ENCODE measurements around the gene AVPI1.

- no peak for TF ChIP-seq CTCF (IDR thresholded peaks at IDR 0.05; ENCODE audit: low read depth, low read length, missing input control)
- TF ChIP-seq RAD21 (IDR thresholded peaks at IDR 0.05): no peak
- TF ChIP-seq MAX (IDR thresholded peaks at IDR 0.05): no peak
- TF ChIP-seq ZBTB33 (IDR thresholded peaks at IDR 0.05): no peak
Measured at GRCh38 chr10:97723001-97723400, 36.0 kb upstream of the AVPI1 start.

Measured in liver (tissue), 3 donors.